Measurements from ENCODE around the gene C16orf54.

DNA sequence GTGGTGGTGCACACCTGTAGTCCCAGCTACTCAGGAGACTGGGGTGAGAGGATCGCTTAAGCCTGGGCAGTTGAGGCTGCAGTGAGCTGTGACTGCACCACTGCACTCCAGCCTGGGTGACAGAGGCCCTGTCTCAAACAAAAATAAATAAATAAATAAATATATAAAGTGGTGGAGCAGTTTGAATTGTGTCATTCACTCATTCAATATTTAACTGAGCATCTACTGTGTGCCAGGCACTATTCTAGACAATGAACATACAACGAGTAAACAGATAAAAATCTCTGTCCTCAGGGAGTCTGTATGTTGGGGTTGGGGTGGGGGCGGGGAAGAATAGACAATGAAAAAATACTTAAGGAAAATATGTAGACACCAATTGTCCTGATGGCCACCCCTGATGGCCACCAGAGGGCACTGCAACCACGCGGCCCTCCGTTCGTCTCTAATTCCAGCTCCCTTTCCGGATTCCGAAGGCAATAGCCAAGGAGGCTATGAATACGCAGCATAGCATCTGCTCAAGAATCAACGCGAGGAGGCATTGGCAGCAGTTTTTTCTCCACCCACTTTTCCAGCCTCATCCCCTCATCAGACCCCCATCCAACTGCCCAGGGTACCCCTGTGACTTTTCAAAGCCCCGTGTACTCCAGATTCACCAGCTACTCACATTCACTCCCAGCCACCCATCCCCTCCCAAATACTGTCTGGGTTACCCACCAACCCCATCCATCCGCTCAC, 45.4 kb downstream of the C16orf54 start:
- TF ChIP-seq YY1 (IDR thresholded peaks at IDR 0.05; ENCODE audit: low read depth) (no peak), REST (IDR thresholded peaks at IDR 0.05; ENCODE audit: low read depth) (no peak), FOXM1 (IDR thresholded peaks at IDR 0.05; ENCODE audit: borderline replicate concordance, low read depth) (no peak), EP300 (IDR thresholded peaks at IDR 0.05; ENCODE audit: borderline replicate concordance) (no peak), TAF1 (IDR thresholded peaks at IDR 0.05; ENCODE audit: low read depth) (no peak)

Data from Ishikawa (cell line).